Measurements from ENCODE around the gene REG1A.

DNA sequence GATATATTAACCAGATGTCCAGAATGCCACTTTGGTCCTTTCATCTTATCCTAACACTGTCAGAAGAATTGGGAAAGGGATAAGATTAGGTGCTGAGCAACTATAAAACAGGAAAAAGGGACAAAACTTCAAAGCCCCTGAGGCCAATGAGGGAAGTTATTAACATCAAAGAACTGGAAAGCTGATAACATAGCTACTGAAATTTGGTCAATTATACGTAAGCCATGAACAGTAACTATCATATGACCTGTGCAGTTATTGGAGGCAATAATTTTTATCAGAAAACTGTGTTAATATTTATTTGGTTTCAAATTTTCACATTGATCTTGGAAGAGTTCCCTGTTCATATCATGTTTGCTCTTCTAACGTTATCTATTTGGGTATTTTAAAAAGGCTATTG lies 41.8 kb downstream of the REG1A start:
- TF ChIP-seq, protein P1, sequence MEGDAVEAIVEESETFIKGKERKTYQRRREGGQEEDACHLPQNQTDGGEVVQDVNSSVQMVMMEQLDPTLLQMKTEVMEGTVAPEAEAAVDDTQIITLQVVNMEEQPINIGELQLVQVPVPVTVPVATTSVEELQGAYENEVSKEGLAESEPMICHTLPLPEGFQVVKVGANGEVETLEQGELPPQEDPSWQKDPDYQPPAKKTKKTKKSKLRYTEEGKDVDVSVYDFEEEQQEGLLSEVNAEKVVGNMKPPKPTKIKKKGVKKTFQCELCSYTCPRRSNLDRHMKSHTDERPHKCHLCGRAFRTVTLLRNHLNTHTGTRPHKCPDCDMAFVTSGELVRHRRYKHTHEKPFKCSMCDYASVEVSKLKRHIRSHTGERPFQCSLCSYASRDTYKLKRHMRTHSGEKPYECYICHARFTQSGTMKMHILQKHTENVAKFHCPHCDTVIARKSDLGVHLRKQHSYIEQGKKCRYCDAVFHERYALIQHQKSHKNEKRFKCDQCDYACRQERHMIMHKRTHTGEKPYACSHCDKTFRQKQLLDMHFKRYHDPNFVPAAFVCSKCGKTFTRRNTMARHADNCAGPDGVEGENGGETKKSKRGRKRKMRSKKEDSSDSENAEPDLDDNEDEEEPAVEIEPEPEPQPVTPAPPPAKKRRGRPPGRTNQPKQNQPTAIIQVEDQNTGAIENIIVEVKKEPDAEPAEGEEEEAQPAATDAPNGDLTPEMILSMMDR (IDR thresholded peaks at IDR 0.05; ENCODE audit: poor library complexity) = no peak
- TF ChIP-seq EZH2phosphoT487 (IDR thresholded peaks at IDR 0.05; ENCODE audit: low read depth, severe bottlenecking, unreplicated experiment) (no peak), EZH2 (IDR thresholded peaks at IDR 0.05; ENCODE audit: borderline replicate concordance) (no peak)
